A549 (cell line): Measurements from ENCODE around the gene KCTD21. TPM values are rescaled to one million over a fixed set of nuclear protein-coding genes. Genes with fewer than 3 reads are reported as not detected.

Experiments used
- ATAC-seq, 2 experiments: fragments of 200-7000 bp in 1 of 2; fragments of >200 bp in 1 of 2; cut with Nextera tagmentation in 1 of 2; cut with Tn5 transposase in 1 of 2; 3 replicates each; pipeline versions ENCODE4 v1.8.0 to v1.9.1; 2018 to 2020; ENCODE audit warnings: mild to moderate bottlenecking in 1 of 2, moderate library complexity in 1 of 2
- CTCF ChIA-PET: fragments of 300-600 bp; sonication (Branson Sonifier 250); formaldehyde crosslinking; extraction: SDS; loops from one replicate; lab custom pipeline; 2021; ENCODE audit warnings: antibody characterized with exemption, inconsistent platforms; lab: Yijun Ruan, JAX
- POLR2A ChIA-PET: fragments of 350-600 bp; formaldehyde crosslinking; extraction: SDS; loops from one replicate; lab custom pipeline; 2021; ENCODE audit warnings: antibody characterized with exemption, inconsistent platforms; lab: Yijun Ruan, JAX
- DNase-seq, 2 experiments: peaks; one replicate each; pipeline versions ENCODE4 v3.0.0 to v3.0.0-alpha.2; 2011 to 2016; ENCODE audit warnings: low read depth in 1 of 2, low spot score in 1 of 2
- FAIRE-seq: peaks from 2 replicates; lab custom pipeline; 2011; peaks lifted over from hg19 to GRCh38; lab: Jason Lieb, UNC
- H3K27ac ChIP-seq, 2 experiments: fragments of >200 bp; sonication (Bioruptor Twin); formaldehyde crosslinking; 3 replicates each; pipeline ENCODE4 v1.5.1; 2016 to 2017
- H3K4me1 ChIP-seq: fragments of >200 bp; sonication (Bioruptor Twin); formaldehyde crosslinking; 3 replicates; pipeline ENCODE4 v1.6.1; 2016
- H3K4me2 ChIP-seq: fragments of >200 bp; sonication (Bioruptor Twin); formaldehyde crosslinking; 3 replicates; pipeline ENCODE4 v1.6.1; 2016
- H3K4me3 ChIP-seq: fragments of >200 bp; sonication (Bioruptor Twin); formaldehyde crosslinking; 3 replicates; pipeline ENCODE4 v1.5.1; 2016
- H3K9me3 ChIP-seq: fragments of >200 bp; sonication (Bioruptor Twin); formaldehyde crosslinking; 3 replicates; pipeline ENCODE4 v1.6.1; 2016
- BCL3 ChIP-seq: fragments of >200 bp; sonication (Bioruptor Twin); formaldehyde crosslinking; IDR thresholded peaks from 3 replicates; pipeline ENCODE4 v1.6.1; 2016
- BHLHE40 ChIP-seq: IDR thresholded peaks from 2 replicates; pipeline ENCODE4 v1.6.1; 2012; ENCODE audit warnings: low read depth, low read length, inconsistent platforms
- E2F6 ChIP-seq: IDR thresholded peaks from 2 replicates; pipeline ENCODE4 v1.6.1; 2012; ENCODE audit warnings: low read depth, borderline replicate concordance
- EHF ChIP-seq: fragments of 250-450 bp; sonication (Bioruptor Pico); IDR thresholded peaks from 2 replicates; pipeline ENCODE4 v1.5.0; 2020; ENCODE audit warnings: mild to moderate bottlenecking
- ELK1 ChIP-seq: fragments of 150-350 bp; IDR thresholded peaks from 2 replicates; pipeline ENCODE4 v1.6.1; 2014; ENCODE audit warnings: low read depth, mild to moderate bottlenecking, low read length
- EP300 ChIP-seq, 2 experiments: fragments of >200 bp; sonication (Bioruptor Twin); formaldehyde crosslinking; IDR thresholded peaks; 2 replicates in 1 of 2; 3 replicates in 1 of 2; pipeline ENCODE4 v1.6.1; 2016 to 2017
- FOSL2 ChIP-seq, 2 experiments: fragments of 450-650 bp in 1 of 2; fragments of >200 bp in 1 of 2; sonication (Bioruptor Twin) in 1 of 2; formaldehyde crosslinking; IDR thresholded peaks; 2 replicates each; pipeline versions ENCODE4 v1.5.0 to v1.6.1; 2016 to 2020; ENCODE audit warnings: mild to moderate bottlenecking in 1 of 2, moderate library complexity in 1 of 2
- GATA3 ChIP-seq: IDR thresholded peaks from 2 replicates; pipeline ENCODE4 v1.6.1; 2012; ENCODE audit warnings: borderline replicate concordance
- HDAC2 ChIP-seq: fragments of 200-600 bp; sonication (generic); IDR thresholded peaks from 2 replicates; pipeline ENCODE4 v1.6.1; 2016
- MAX ChIP-seq: IDR thresholded peaks from 2 replicates; pipeline ENCODE4 v1.6.1; 2012
- MAZ ChIP-seq: fragments of 150-350 bp; IDR thresholded peaks from 2 replicates; pipeline ENCODE4 v1.6.1; 2014; ENCODE audit warnings: antibody characterized with exemption, low read depth, low read length, borderline replicate concordance
- NFE2L2 ChIP-seq: fragments of 150-350 bp; conservative IDR thresholded peaks from 2 replicates; pipeline ENCODE4 v1.6.1; 2014; ENCODE audit warnings: low read length
- NPAS2 ChIP-seq: fragments of 250-450 bp; sonication (Bioruptor Pico); IDR thresholded peaks from 2 replicates; pipeline ENCODE4 v1.8.0; 2022; ENCODE audit warnings: mild to moderate bottlenecking, moderate library complexity, borderline replicate concordance
- PHF8 ChIP-seq: fragments of 200-600 bp; sonication (generic); IDR thresholded peaks from 2 replicates; pipeline ENCODE4 v1.6.1; 2016; ENCODE audit warnings: low read depth, mild to moderate bottlenecking, antibody characterized with exemption, moderate library complexity, borderline replicate concordance
- RCOR1 ChIP-seq: fragments of 150-350 bp; IDR thresholded peaks from 2 replicates; pipeline ENCODE4 v1.6.1; 2014; ENCODE audit warnings: antibody characterized with exemption, low read length, low read depth
- REST ChIP-seq: fragments of 200-600 bp; sonication (generic); IDR thresholded peaks from 2 replicates; pipeline ENCODE4 v1.6.1; 2016; ENCODE audit warnings: antibody characterized with exemption, mild to moderate bottlenecking, moderate library complexity
- RFX5 ChIP-seq: fragments of 450-650 bp; IDR thresholded peaks from 2 replicates; pipeline ENCODE4 v1.7.1; 2014; ENCODE audit warnings: antibody characterized with exemption, mild to moderate bottlenecking, moderate library complexity
- RNF2 ChIP-seq: fragments of 200-600 bp; sonication (generic); IDR thresholded peaks from 2 replicates; pipeline ENCODE4 v1.6.1; 2016; ENCODE audit warnings: low read depth, mild to moderate bottlenecking, antibody characterized with exemption, moderate library complexity, borderline replicate concordance
- USF2 ChIP-seq: fragments of 450-650 bp; IDR thresholded peaks from 2 replicates; pipeline ENCODE4 v1.6.1; 2014; ENCODE audit warnings: antibody characterized with exemption
- ZC3H11A ChIP-seq: fragments of 450-650 bp; IDR thresholded peaks from 2 replicates; pipeline ENCODE4 v1.6.1; 2014; ENCODE audit warnings: antibody characterized with exemption, mild to moderate bottlenecking
- ZFP36 ChIP-seq: fragments of 450-650 bp; IDR thresholded peaks from 2 replicates; pipeline ENCODE4 v1.6.1; 2014; ENCODE audit warnings: borderline replicate concordance; ENCODE audit not compliant: partially characterized antibody
- WGBS: methylation state at CpG from one replicate; pipeline ENCODE4 v1.1.6; 2017; ENCODE audit errors: missing lambda C conversion rate; 5-methylcytosine and 5-hydroxymethylcytosine counted together
- polyA plus RNA-seq, 4 experiments: library from polyadenylated mRNA; depleted of rRNA in 3 of 4; stranded (reverse); fragments of >200 nt; fragmentation: RNase III in 1 of 4; extraction: RNeasy Plus Mini Kit Qiagen cat#74134 plus additional on column Dnase treatment in 1 of 4; gene quantifications; 2 replicates in 3 of 4; 3 replicates in 1 of 4; pipeline ENCODE4 v1.2.3, GENCODE V29; 2011 to 2017

Gene KCTD21
- polyA plus RNA-seq, 2 of the 4 experiments (the other 2 are of a cell fraction): 5.9 to 7.2 TPM

GRCh38 chr11:78208257-78209165, 20.1 kb upstream of the KCTD21 start:
- H3K9me3 ChIP-seq: no peaks in the 10 kb centered on the region
- TF ChIP-seq MAZ: no peak
- no peak for TF ChIP-seq RCOR1
- TF ChIP-seq RNF2: no peak
- no peak for TF ChIP-seq MAX
- no peak for TF ChIP-seq NFE2L2
- TF ChIP-seq EP300 (IDR thresholded peaks at IDR 0.05): no peak
- TF ChIP-seq GATA3: no peak
- no peak for TF ChIP-seq REST
- no peak for TF ChIP-seq PHF8
- no peak for TF ChIP-seq RFX5
- TF ChIP-seq E2F6: no peak
- TF ChIP-seq HDAC2: no peak
- no peak for TF ChIP-seq FOSL2 (IDR thresholded peaks at IDR 0.05)
- no peak for TF ChIP-seq FOSL2 (CRISPR knock-in tag; IDR thresholded peaks at IDR 0.05)
- TF ChIP-seq, all 56 proteins: peak for 0
- 89% methylated on average over 16 of the region's 16 CpGs for WGBS
- no peak overlapping the region for H3K27ac ChIP-seq
- no peak for DNase-seq
- ChIA-PET CTCF (no interaction called here), POLR2A (no interaction called here)
- H3K4me3 ChIP-seq: no peak overlapping the region
- H3K4me1 ChIP-seq: no peaks in the 10 kb centered on the region
- FAIRE-seq: no peak
- ATAC-seq: peak in 1 of 2 experiments; percentile 28; a peak in 3 of 6 replicates
- no peak overlapping the region for H3K4me2 ChIP-seq

- CTCF ChIA-PET: interaction anchor here (1.0 to 1.8 kb wide), 3 partner anchors 18 to 357 kb away, joined by 3 to 6 read pairs (median 4); partner anchors contain the start of gene USP35
- TF ChIP-seq NPAS2 (CRISPR knock-in tag) (no peak), EHF (CRISPR knock-in tag) (no peak)
- no peaks in the 10 kb centered on the region for H3K9me3 ChIP-seq
- POLR2A ChIA-PET: no interaction called here
- no peak overlapping the region for H3K27ac ChIP-seq
- FAIRE-seq (no peak), ATAC-seq (no peak), DNase-seq (no peak)
- no peak overlapping the region for H3K4me3 ChIP-seq
- no peaks in the 10 kb centered on the region for H3K4me1 ChIP-seq
- H3K4me2 ChIP-seq: no peak overlapping the region
- 82% methylated on average over 11 of the region's 11 CpGs for WGBS
These were observed 19.3 kb upstream of the KCTD21 start for GRCh38 chr11:78207532-78208256.

GRCh38 chr11:78205691-78206090, 17.3 kb upstream of the KCTD21 start:
- DNase-seq (no peak), ATAC-seq (no peak), FAIRE-seq (no peak)
- Histone ChIP-seq H3K9me3 (no peaks in the 10 kb centered on the region), H3K27ac (no peak overlapping the region), H3K4me3 (no peak overlapping the region), H3K4me2 (no peak overlapping the region), H3K4me1 (no peaks in the 10 kb centered on the region)
- WGBS: 93% methylated on average over 7 of the region's 7 CpGs
- ChIA-PET POLR2A (no interaction called here), CTCF (interaction anchor here (0.7 kb wide), 1 partner anchor 17 kb away, joined by 4 read pairs; the partner anchor contains the start of genes KCTD21 and USP35)
- TF ChIP-seq RNF2 (no peak), BHLHE40 (no peak), ZFP36 (no peak), ELK1 (no peak), BCL3 (no peak), USF2 (no peak), ZC3H11A (no peak)
